HG02798 (cell line): Measurements from ENCODE around the gene QDPR.
"Not testable (repeated sequence)": the region's sequence is repeated elsewhere in the genome, so short reads cannot be mapped to it uniquely, and the experiment has no call there.

Experiments used
- ATAC-seq: cut with Tn5 transposase; IDR thresholded peaks from one replicate; pipeline ENCODE4 v1.9.1; 2021; ENCODE audit warnings: mild to moderate bottlenecking; ENCODE audit not compliant: unreplicated experiment, poor library complexity

QDPR gene

DNA sequence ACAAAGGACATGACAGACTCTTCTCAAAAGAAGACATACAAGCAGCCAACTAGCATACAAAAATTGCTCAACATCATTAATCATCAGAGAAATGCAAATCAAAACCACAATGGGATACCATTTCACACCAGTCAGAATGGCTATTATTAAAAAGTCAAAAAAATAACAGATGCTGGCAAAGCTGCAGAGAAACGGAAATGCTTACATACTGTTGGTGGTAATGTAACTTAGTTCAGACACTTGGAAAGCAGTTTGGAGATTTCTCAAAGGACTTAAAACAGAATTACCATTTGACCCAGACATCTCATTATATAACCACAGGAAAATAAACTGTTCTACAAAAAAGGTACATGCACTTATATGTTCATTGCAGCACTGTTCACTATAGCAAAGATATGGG lies 69.4 kb downstream of the QDPR start:
- not testable (repeated sequence) for ATAC-seq

DNA sequence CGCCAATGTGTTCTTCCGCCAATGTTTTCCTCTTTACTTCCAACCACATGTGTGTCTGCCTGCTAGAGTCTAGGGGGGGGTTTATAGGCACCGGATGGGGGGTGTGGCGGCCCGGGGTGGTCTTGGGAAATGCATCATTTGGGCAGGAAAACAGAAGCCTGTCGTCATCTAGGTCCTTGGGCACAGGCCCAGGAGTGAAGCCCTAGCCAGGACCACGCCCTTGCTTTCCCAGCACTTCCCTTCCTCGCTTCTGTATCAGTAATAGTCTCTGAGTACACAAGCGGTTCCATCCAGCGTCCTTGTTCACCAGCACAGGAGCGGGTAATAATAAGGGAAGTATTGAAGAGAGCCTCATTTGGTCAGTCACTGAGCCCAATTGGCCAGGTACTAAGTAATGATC lies 74.5 kb downstream of the QDPR start:
- no peak for ATAC-seq

DNA sequence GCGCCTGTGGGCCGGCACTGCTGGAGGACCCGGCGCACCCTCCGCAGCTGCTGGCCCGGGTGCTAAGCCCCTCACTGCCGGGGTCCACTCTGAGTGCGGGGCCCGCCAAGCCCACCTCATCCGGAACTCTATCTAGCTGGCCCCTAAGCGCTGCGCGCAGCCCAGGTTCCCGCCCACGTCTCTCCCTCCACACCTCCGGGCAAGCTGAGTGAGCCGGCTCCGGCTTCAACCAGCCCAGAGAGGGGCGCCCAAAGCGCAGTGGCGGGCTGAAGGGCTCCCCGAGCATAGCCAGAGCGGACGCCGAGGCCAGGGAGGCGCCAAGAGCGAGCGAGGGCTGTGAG lies 75.2 kb downstream of the QDPR start:
- no peak for ATAC-seq
